Mesendoderm (in vitro differentiated cells): Measurements from ENCODE around the gene DDX1.

Experiments
- DNase-seq: peaks from one replicate; pipeline ENCODE4 v3.0.0; 2013
- H2AK5ac ChIP-seq: 2 replicates; pipeline ENCODE4 v1.6.1; 2013; ENCODE audit warnings: low read length, inconsistent platforms
- H2BK120ac ChIP-seq: 2 replicates; pipeline ENCODE4 v1.6.1; 2013; ENCODE audit warnings: low read depth, mild to moderate bottlenecking, low read length, moderate library complexity, mixed read lengths
- H2BK15ac ChIP-seq: replicated peaks from 2 replicates; pipeline ENCODE4 v1.6.1; 2013; ENCODE audit warnings: low read depth, mild to moderate bottlenecking, moderate library complexity
- H2BK5ac ChIP-seq: 2 replicates; pipeline ENCODE4 v1.6.1; 2013; ENCODE audit warnings: low read length, inconsistent platforms
- H3K18ac ChIP-seq: 2 replicates; pipeline ENCODE4 v1.6.1; 2013; ENCODE audit warnings: mild to moderate bottlenecking, low read length, mixed read lengths
- H3K23ac ChIP-seq: one replicate; pipeline ENCODE4 v1.6.1; 2013; ENCODE audit warnings: low read length
- H3K27ac ChIP-seq: 2 replicates; pipeline ENCODE4 v1.5.1; 2013; ENCODE audit warnings: low read depth, mild to moderate bottlenecking, inconsistent platforms, low read length, moderate library complexity
- H3K27me3 ChIP-seq: 2 replicates; pipeline ENCODE4 v1.6.1; 2013; ENCODE audit warnings: low read length, control low read depth, mild to moderate bottlenecking, inconsistent platforms; ENCODE audit not compliant: insufficient read depth, poor library complexity
- H3K36me3 ChIP-seq: 2 replicates; pipeline ENCODE4 v1.6.1; 2013; ENCODE audit warnings: low read length, inconsistent platforms; ENCODE audit not compliant: control insufficient read depth, insufficient read depth
- H3K4ac ChIP-seq: one replicate; pipeline ENCODE4 v1.6.1; 2013; ENCODE audit warnings: low read depth, mild to moderate bottlenecking, low read length, moderate library complexity
- H3K4me1 ChIP-seq: 2 replicates; pipeline ENCODE4 v1.6.1; 2013; ENCODE audit warnings: low read depth, low read length, inconsistent platforms; ENCODE audit not compliant: control insufficient read depth
- H3K4me2 ChIP-seq: 2 replicates; pipeline ENCODE4 v1.6.1; 2013; ENCODE audit warnings: low read length
- H3K4me3 ChIP-seq: 2 replicates; pipeline ENCODE4 v1.5.1; 2013; ENCODE audit warnings: mild to moderate bottlenecking, low read length
- H3K56ac ChIP-seq: one replicate; pipeline ENCODE4 v1.6.1; 2013; ENCODE audit warnings: low read length
- H3K79me1 ChIP-seq: 2 replicates; pipeline ENCODE4 v1.6.1; 2013; ENCODE audit warnings: low read length, inconsistent platforms
- H3K79me2 ChIP-seq: 2 replicates; pipeline ENCODE4 v1.6.1; 2013; ENCODE audit warnings: mild to moderate bottlenecking, low read length; ENCODE audit not compliant: control insufficient read depth, insufficient read depth
- H3K9ac ChIP-seq: 2 replicates; pipeline ENCODE4 v1.6.1; 2013; ENCODE audit warnings: low read length, inconsistent platforms
- H4K5ac ChIP-seq: one replicate; pipeline ENCODE4 v1.6.1; 2013; ENCODE audit warnings: low read length
- H4K8ac ChIP-seq: one replicate; pipeline ENCODE4 v1.6.1; 2013; ENCODE audit warnings: low read depth, mild to moderate bottlenecking, control low read depth, low read length, moderate library complexity
- whole genome bisulfite sequencing: extraction: QIAGEN DNeasy Blood & Tissue Kit; methylation state at CpG from one replicate; pipeline ENCODE4 v1.1.7; 2013; ENCODE audit warnings: low lambda C conversion rate, missing lambda C conversion rate; ENCODE audit not compliant: insufficient coverage; ENCODE audit errors: extremely low coverage; 5-methylcytosine and 5-hydroxymethylcytosine counted together

Gene DDX1

DNA sequence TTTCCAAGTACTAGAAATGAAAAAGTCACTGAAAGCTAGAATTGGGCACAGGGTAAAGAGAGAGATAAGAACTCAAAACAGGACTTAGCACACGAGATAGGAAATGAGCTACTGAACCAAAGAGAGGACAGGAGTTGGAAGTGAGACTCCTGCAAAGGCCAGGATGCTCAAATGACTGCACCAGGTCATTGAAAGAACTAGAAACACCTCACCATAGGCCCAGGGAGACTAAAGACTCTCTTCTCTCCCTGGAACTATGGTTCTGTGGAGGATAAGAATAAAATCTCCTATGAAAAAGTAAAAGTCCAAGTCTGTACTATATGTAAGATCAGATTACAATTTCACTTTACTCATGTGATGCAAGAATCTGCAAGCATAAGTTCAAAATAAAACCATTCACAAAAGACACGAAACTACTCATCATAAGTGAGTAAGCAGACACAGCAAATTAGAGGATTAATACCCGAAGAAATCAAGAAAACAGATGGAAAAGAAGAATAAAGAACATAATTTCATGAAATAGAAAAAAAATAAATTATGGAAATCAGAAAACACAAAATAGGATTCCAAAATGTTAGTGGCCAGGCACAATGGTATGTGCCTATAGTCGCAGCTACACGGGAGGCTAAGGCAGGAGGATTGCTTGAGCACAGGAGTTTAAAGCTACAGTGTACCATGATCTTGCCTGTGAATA lies 37.0 kb upstream of the DDX1 start:
- no peak overlapping the region for H2BK120ac ChIP-seq
- H4K5ac ChIP-seq = no peak overlapping the region
- H3K56ac ChIP-seq = no peak overlapping the region
- H3K4ac ChIP-seq = no peak overlapping the region
- no peak overlapping the region for H4K8ac ChIP-seq
- H3K4me3 ChIP-seq = no peak overlapping the region
- no peak overlapping the region for H2AK5ac ChIP-seq
- no peak overlapping the region for H2BK5ac ChIP-seq
- H3K23ac ChIP-seq = no peak overlapping the region
- H3K4me1 ChIP-seq = no peaks in the 10 kb centered on the region
- H3K18ac ChIP-seq = no peak overlapping the region
- no peak overlapping the region for H3K9ac ChIP-seq
- H3K79me1 ChIP-seq = peaks cover 6% of the 10 kb centered on the region
- no CpG with 5 or more reads among the region's 5 CpGs for WGBS
- H3K36me3 ChIP-seq = no peaks in the 10 kb centered on the region
- DNase-seq = no peak
- H3K79me2 ChIP-seq = no peaks in the 10 kb centered on the region
- no peaks in the 10 kb centered on the region for H3K27me3 ChIP-seq
- H2BK15ac ChIP-seq = no peak overlapping the region
- H3K4me2 ChIP-seq = no peak overlapping the region
- H3K27ac ChIP-seq = no peak overlapping the region

DNA sequence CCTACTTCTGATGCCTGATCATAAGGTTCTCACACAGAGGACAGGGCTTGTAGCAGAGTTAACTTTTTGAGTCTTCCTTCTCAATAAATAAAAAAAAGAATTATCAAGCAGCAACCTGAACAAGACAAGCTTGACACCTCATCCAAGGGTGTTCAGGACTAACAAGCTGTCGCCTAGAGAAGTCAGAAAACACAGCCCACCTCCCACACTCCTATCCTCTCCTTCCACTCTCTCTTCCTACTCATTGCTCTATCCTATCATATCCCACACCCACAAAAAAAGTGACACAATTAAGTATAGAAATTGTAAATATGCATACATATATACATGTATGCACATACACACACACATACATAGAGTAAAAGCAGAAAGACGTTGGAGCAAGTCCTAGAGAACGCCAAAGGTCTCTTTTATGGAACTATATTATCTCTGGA lies 35.9 kb upstream of the DDX1 start:
- Histone ChIP-seq H3K23ac (no peak overlapping the region), H3K36me3 (no peaks in the 10 kb centered on the region)

GRCh38 chr2:15556311-15556930 lies 35.2 kb upstream of the DDX1 start:
- no CpG with 5 or more reads among the region's 4 CpGs for WGBS
- no peak overlapping the region for H4K8ac ChIP-seq
- H3K56ac ChIP-seq = no peak overlapping the region
- no peak overlapping the region for H3K27ac ChIP-seq
- H3K79me2 ChIP-seq = peaks cover 5% of the 10 kb centered on the region
- H3K18ac ChIP-seq = no peak overlapping the region
- no peak overlapping the region for H3K23ac ChIP-seq
- no peak overlapping the region for H4K5ac ChIP-seq
- H3K4me1 ChIP-seq = no peaks in the 10 kb centered on the region
- no peaks in the 10 kb centered on the region for H3K36me3 ChIP-seq
- H2AK5ac ChIP-seq = no peak overlapping the region
- H3K4me2 ChIP-seq = no peak overlapping the region
- H3K9ac ChIP-seq = no peak overlapping the region
- H3K4ac ChIP-seq = no peak overlapping the region
- no peak overlapping the region for H2BK120ac ChIP-seq
- H3K4me3 ChIP-seq = no peak overlapping the region
- peaks cover 11% of the 10 kb centered on the region for H3K79me1 ChIP-seq
- no peak overlapping the region for H2BK5ac ChIP-seq
- H3K27me3 ChIP-seq = no peaks in the 10 kb centered on the region
- no peak overlapping the region for H2BK15ac ChIP-seq
- DNase-seq = no peak

More for the DNA sequence above, 35.9 kb upstream of the DDX1 start:
- H4K8ac ChIP-seq = no peak overlapping the region
- H3K79me1 ChIP-seq = peaks cover 11% of the 10 kb centered on the region
- H3K4ac ChIP-seq = no peak overlapping the region
- no peak overlapping the region for H2BK5ac ChIP-seq
- H3K4me2 ChIP-seq = no peak overlapping the region
- no peaks in the 10 kb centered on the region for H3K4me1 ChIP-seq
- no peak overlapping the region for H3K18ac ChIP-seq
- no peak overlapping the region for H3K9ac ChIP-seq
- peaks cover 5% of the 10 kb centered on the region for H3K79me2 ChIP-seq
- H3K27me3 ChIP-seq = no peaks in the 10 kb centered on the region
- H3K27ac ChIP-seq = no peak overlapping the region
- DNase-seq = no peak
- H2AK5ac ChIP-seq = no peak overlapping the region
- no peak overlapping the region for H3K56ac ChIP-seq
- no CpG with 5 or more reads among the region's 3 CpGs for WGBS
- H4K5ac ChIP-seq = no peak overlapping the region
- H2BK15ac ChIP-seq = no peak overlapping the region
- H2BK120ac ChIP-seq = no peak overlapping the region
- no peak overlapping the region for H3K4me3 ChIP-seq

- Histone ChIP-seq H2AK5ac (no peak overlapping the region), H4K5ac (no peak overlapping the region), H3K23ac (no peak overlapping the region), H3K79me1 (peaks cover 11% of the 10 kb centered on the region), H3K9ac (no peak overlapping the region), H3K27ac (no peak overlapping the region), H3K4ac (no peak overlapping the region), H3K4me1 (no peaks in the 10 kb centered on the region), H3K4me3 (no peak overlapping the region), H2BK15ac (no peak overlapping the region), H2BK120ac (no peak overlapping the region), H3K79me2 (peaks cover 5% of the 10 kb centered on the region), H3K18ac (no peak overlapping the region), H3K56ac (no peak overlapping the region), H3K4me2 (no peak overlapping the region), H3K36me3 (no peaks in the 10 kb centered on the region), H3K27me3 (no peaks in the 10 kb centered on the region), H4K8ac (no peak overlapping the region), H2BK5ac (no peak overlapping the region)
- DNase-seq = peak; percentile 44
- WGBS = no CpG with 5 or more reads among the region's 5 CpGs
Measured at GRCh38 chr2:15557887-15558311, 33.8 kb upstream of the DDX1 start.

DNA sequence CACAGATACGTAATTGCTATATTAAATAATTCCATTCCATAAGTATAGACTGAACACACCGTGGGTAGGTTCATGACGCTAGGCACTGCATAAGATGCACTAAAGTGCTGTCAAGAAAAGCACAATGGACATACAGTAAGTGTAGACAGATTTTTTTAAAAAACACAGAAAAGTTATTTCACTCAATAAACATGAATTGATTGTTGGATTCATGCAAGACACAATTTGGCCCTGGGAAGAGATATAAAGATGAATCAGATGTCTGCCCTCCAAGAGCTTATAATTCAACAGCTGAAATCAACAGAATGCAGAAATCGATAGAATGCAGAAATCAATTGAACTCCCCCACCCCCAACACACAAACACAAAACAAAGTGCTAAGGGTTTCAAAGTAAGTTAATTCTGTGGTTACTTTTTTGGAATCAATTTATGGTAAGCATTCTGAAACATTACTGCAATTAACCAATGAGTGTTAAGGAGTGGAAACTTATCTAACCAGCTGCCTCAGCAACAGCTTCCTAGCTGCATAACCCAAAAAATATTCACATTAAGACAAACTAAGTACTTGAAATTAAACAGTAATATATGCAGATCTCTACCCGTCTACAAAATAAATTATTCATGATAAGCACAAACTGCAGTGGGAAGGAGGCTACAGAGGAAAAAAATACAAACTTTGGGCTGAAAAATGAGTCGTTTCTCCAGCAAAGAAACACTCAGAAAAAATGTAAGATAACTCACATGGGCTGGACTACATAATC lies 32.1 kb upstream of the DDX1 start:
- H3K4me2 ChIP-seq = no peak overlapping the region
- WGBS = no CpG with 5 or more reads among the region's 6 CpGs
- H4K5ac ChIP-seq = no peak overlapping the region
- H3K56ac ChIP-seq = no peak overlapping the region
- no peak overlapping the region for H3K4ac ChIP-seq
- H2AK5ac ChIP-seq = no peak overlapping the region
- H3K23ac ChIP-seq = no peak overlapping the region
- no peak overlapping the region for H3K18ac ChIP-seq
- no peak overlapping the region for H2BK5ac ChIP-seq
- H3K79me2 ChIP-seq = peaks cover 5% of the 10 kb centered on the region
- no peaks in the 10 kb centered on the region for H3K36me3 ChIP-seq
- no peak overlapping the region for H3K9ac ChIP-seq
- DNase-seq = no peak
- no peaks in the 10 kb centered on the region for H3K27me3 ChIP-seq
- H2BK15ac ChIP-seq = no peak overlapping the region
- no peak overlapping the region for H4K8ac ChIP-seq
- H2BK120ac ChIP-seq = no peak overlapping the region
- no peak overlapping the region for H3K4me3 ChIP-seq
- H3K4me1 ChIP-seq = no peaks in the 10 kb centered on the region
- no peak overlapping the region for H3K27ac ChIP-seq
- peaks cover 11% of the 10 kb centered on the region for H3K79me1 ChIP-seq
